SH-SY5Y (cell line): ENCODE measurements around the gene KCNK16.

Source experiments
- GATA2 ChIP-seq: IDR thresholded peaks from 2 replicates; pipeline ENCODE4 v1.6.1; 2011; ENCODE audit warnings: mild to moderate bottlenecking, low read depth, low read length
- GATA3 ChIP-seq: IDR thresholded peaks from 2 replicates; pipeline ENCODE4 v1.6.1; 2011; ENCODE audit warnings: low read depth, mild to moderate bottlenecking, low read length, moderate library complexity

GRCh38 chr6:39317256-39317655 is 5.2 kb downstream of the KCNK16 start:
- no peak for TF ChIP-seq GATA2
- no peak for TF ChIP-seq GATA3
